ENCODE data around the gene EPSTI1. TPM values are rescaled to one million over a fixed set of nuclear protein-coding genes. Genes with fewer than 3 reads are reported as not detected.
A peak's percentile ranks its signal among the peaks of the same experiment; 100 is the strongest.

Gene EPSTI1
- total RNA-seq, 1 experiment from 2014 or later: not detected

DNA sequence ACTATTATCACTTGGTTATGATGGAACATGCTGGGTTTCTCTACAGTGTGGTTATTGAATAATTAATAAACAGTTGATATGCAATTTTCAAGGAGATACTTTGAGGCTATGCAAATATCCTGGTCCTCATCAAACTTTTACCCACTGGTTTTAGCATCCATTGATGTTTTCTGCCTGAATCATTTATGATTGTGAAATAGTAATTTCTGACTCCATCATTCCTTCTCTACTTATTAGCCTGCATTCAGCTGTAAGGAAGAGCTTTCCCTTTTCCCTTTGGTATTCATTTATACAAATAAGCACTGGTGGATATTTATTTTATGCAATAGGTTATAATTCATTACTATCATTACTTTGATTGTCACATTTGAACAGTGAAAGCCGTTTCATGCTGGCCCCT is 17.5 kb upstream of the EPSTI1 start:
- intact Hi-C loops (cut with micrococcal nuclease): no loop called here
- DNase-seq (ENCODE audit: unreplicated experiment): no peak
- Mint-ChIP-seq H3K27ac (ENCODE audit: low read depth, unreplicated experiment) (peak overlapping the region; percentile 63), H3K4me3 (ENCODE audit: unreplicated experiment) (no peak overlapping the region), H3K36me3 (ENCODE audit: insufficient read depth, unreplicated experiment) (peaks cover 5% of the 10 kb centered on the region), H3K9me3 (ENCODE audit: unreplicated experiment) (no peaks in the 10 kb centered on the region), H3K27me3 (ENCODE audit: insufficient read depth, unreplicated experiment) (no peaks in the 10 kb centered on the region), H3K4me1 (ENCODE audit: insufficient read depth, unreplicated experiment) (peaks cover 23% of the 10 kb centered on the region)
- ChIA-PET POLR2A (interaction anchor here (0.5 to 1.0 kb wide), 2 partner anchors 49 to 796 kb away, joined by 3 read pairs; no protein-coding TSS in a partner anchor), CTCF (no interaction called here)
- TF ChIP-seq, protein P1, sequence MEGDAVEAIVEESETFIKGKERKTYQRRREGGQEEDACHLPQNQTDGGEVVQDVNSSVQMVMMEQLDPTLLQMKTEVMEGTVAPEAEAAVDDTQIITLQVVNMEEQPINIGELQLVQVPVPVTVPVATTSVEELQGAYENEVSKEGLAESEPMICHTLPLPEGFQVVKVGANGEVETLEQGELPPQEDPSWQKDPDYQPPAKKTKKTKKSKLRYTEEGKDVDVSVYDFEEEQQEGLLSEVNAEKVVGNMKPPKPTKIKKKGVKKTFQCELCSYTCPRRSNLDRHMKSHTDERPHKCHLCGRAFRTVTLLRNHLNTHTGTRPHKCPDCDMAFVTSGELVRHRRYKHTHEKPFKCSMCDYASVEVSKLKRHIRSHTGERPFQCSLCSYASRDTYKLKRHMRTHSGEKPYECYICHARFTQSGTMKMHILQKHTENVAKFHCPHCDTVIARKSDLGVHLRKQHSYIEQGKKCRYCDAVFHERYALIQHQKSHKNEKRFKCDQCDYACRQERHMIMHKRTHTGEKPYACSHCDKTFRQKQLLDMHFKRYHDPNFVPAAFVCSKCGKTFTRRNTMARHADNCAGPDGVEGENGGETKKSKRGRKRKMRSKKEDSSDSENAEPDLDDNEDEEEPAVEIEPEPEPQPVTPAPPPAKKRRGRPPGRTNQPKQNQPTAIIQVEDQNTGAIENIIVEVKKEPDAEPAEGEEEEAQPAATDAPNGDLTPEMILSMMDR (IDR thresholded peaks at IDR 0.05; ENCODE audit: unreplicated experiment): no peak
- BruUV-seq (replicated peaks): no TSS peak

DNA sequence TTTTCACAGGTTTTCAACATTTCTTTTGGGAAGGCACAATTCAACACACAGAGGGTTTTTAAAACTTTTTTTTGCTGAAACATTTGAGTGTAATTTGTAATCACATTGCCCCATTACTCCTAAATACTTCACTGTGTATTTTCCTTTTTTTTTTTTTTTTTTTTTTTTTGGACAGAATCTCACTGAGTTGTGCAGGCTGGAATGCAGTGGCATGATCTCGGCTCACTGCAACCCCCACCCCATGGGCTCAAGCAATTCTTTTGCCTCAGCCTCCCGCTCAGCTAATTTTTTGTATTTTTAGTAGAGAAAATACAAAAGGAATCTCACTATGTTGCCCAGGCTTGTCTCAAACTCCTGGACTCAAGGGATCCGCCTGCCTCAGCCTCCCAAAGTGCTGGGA is 16.6 kb upstream of the EPSTI1 start:
- Mint-ChIP-seq H3K9me3 (ENCODE audit: unreplicated experiment) (no peaks in the 10 kb centered on the region), H3K4me3 (ENCODE audit: unreplicated experiment) (no peak overlapping the region), H3K27me3 (ENCODE audit: insufficient read depth, unreplicated experiment) (no peaks in the 10 kb centered on the region), H3K4me1 (ENCODE audit: insufficient read depth, unreplicated experiment) (peaks cover 23% of the 10 kb centered on the region), H3K36me3 (ENCODE audit: insufficient read depth, unreplicated experiment) (peaks cover 5% of the 10 kb centered on the region), H3K27ac (ENCODE audit: low read depth, unreplicated experiment) (peak overlapping the region; percentile 63)
- TF ChIP-seq, protein P1 (IDR thresholded peaks at IDR 0.05; ENCODE audit: unreplicated experiment): no peak
- ChIA-PET POLR2A (no interaction called here), CTCF (no interaction called here)
- intact Hi-C loops (cut with micrococcal nuclease): no loop called here
- no peak for DNase-seq (ENCODE audit: unreplicated experiment)
- BruUV-seq (replicated peaks): no TSS peak

GRCh38 chr13:43006893-43007631 is 15.0 kb upstream of the EPSTI1 start:
- intact Hi-C loops (cut with micrococcal nuclease): no loop called here
- TF ChIP-seq, protein P1 (IDR thresholded peaks at IDR 0.05; ENCODE audit: unreplicated experiment): no peak
- peak overlapping the region; percentile 88 for H3K27ac Mint-ChIP-seq (ENCODE audit: low read depth, unreplicated experiment)
- no peak overlapping the region for H3K4me3 Mint-ChIP-seq (ENCODE audit: unreplicated experiment)
- BruUV-seq (replicated peaks): no TSS peak
- H3K4me1 Mint-ChIP-seq (ENCODE audit: insufficient read depth, unreplicated experiment): peaks cover 35% of the 10 kb centered on the region
- H3K27me3 Mint-ChIP-seq (ENCODE audit: insufficient read depth, unreplicated experiment): no peaks in the 10 kb centered on the region
- peak; percentile 42 for DNase-seq (ENCODE audit: unreplicated experiment)
- ChIA-PET POLR2A (interaction anchor here (0.8 to 1.2 kb wide), 4 partner anchors 10 to 48 kb away, joined by 3 to 4 read pairs (median 3); no protein-coding TSS in a partner anchor), CTCF (interaction anchor here (0.6 to 1.0 kb wide), 3 partner anchors 75 to 151 kb away, joined by 3 to 4 read pairs (median 3); no protein-coding TSS in a partner anchor)
- peaks cover 5% of the 10 kb centered on the region for H3K36me3 Mint-ChIP-seq (ENCODE audit: insufficient read depth, unreplicated experiment)
- peaks cover 2% of the 10 kb centered on the region for H3K9me3 Mint-ChIP-seq (ENCODE audit: unreplicated experiment)

DNA sequence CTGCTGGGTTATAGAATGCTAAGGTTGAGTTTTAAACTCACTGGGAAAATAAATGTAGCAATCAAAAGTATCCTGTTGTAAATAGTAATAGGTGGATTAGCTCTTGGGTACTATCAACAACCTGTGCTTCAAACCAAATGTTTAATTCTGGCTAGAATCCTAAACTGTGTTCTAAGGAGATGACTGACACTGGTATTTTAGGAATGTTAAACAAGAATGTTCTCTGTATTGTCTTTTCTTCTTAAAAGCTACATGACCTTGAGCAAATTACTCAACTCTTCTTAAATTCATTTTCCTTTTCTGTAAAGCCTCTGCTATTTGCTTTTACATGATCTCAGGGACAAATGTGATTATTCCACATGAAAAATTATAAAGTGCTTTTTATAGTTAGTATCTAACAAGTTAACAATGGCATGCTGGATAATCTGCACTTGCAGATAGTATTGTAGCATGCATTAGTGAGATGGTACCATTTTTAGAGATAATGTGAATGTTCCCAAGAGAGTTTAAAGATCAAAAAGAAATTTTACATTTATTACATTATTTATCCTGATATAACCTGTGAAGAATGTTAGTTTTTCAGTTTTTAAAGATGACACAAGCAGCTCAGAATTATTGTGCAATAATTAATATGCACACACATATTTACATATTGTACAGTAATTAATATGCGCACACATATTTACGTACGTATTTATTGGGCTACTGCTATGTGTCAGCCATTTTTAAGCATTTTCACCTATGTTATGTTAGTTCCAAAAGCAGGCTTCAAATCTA is 13.6 kb upstream of the EPSTI1 start:
- Mint-ChIP-seq H3K9me3 (ENCODE audit: unreplicated experiment) (peaks cover 8% of the 10 kb centered on the region), H3K36me3 (ENCODE audit: insufficient read depth, unreplicated experiment) (peaks cover 5% of the 10 kb centered on the region), H3K27me3 (ENCODE audit: insufficient read depth, unreplicated experiment) (no peaks in the 10 kb centered on the region), H3K4me1 (ENCODE audit: insufficient read depth, unreplicated experiment) (peaks cover 43% of the 10 kb centered on the region), H3K27ac (ENCODE audit: low read depth, unreplicated experiment) (peak overlapping the region; percentile 88), H3K4me3 (ENCODE audit: unreplicated experiment) (peak overlapping the region; percentile 36)
- ChIA-PET CTCF (interaction anchor here (0.7 to 0.8 kb wide), 2 partner anchors 52 to 784 kb away, joined by 5 to 6 read pairs; no protein-coding TSS in a partner anchor), POLR2A (interaction anchor here (0.6 to 2.5 kb wide), 13 partner anchors 9 to 1894 kb away, joined by 3 to 12 read pairs (median 4); no protein-coding TSS in a partner anchor)
- intact Hi-C loops (cut with micrococcal nuclease): loop anchor here (1.0 kb wide), 1 partner anchor 9 kb away; no protein-coding TSS in a partner anchor
- BruUV-seq (replicated peaks): no TSS peak
- TF ChIP-seq, protein P1 (IDR thresholded peaks at IDR 0.05; ENCODE audit: unreplicated experiment): no peak
- DNase-seq (ENCODE audit: unreplicated experiment): peak; percentile 52
